Left colon (tissue), 2 donors: ENCODE results near the gene ABCA2. TPM values are rescaled to one million over a fixed set of nuclear protein-coding genes. Genes with fewer than 3 reads are reported as not detected.
A peak's percentile ranks its signal among the peaks of the same experiment; 100 is the strongest.
"Not testable (repeated sequence)": the region's sequence is repeated elsewhere in the genome, so short reads cannot be mapped to it uniquely, and the experiment has no call there.

Experiments used
- ATAC-seq: fragments of 200-7000 bp; cut with Tn5 transposase; one replicate; pipeline ENCODE4 v1.9.1; 2020; ENCODE audit warnings: mild to moderate bottlenecking, moderate library complexity
- DNase-seq, 2 donors: peaks; one replicate each; pipeline ENCODE4 v3.0.0-alpha.2; 2020
- intact Hi-C, 2 donors: fragments of 100-400 bp; cut with DNase I in 1 of 2; cut with micrococcal nuclease in 1 of 2; formaldehyde crosslinking; loops; one replicate each; pipeline versions ENCODE4 v1.11.2 to v1.14.0; 2022; cut with DNase I, micrococcal nuclease
- total RNA-seq, 2 donors: library from RNA; stranded (reverse); fragmentation: NEBNext Ultra II Directional; extraction: Animal tissue kit (Norgen Biotek cat#: 25700); gene quantifications; one replicate each; pipeline ENCODE4 v1.2.1, GENCODE V29; 2021
- donor health status: DM: no; HTN: no; CAD: no.
- donor health status: DM: yes; HTN: yes; CAD: no.

ABCA2 gene
- total RNA-seq, 2 donors from 2014 or later: 55.5 to 56.0 TPM

GRCh38 chr9:137009938-137010732, 17.9 kb downstream of the ABCA2 start:
- ATAC-seq (no peak), DNase-seq (no peak)
- intact Hi-C loops: no loop called here

GRCh38 chr9:137009217-137009616, 18.8 kb downstream of the ABCA2 start:
- DNase-seq (no peak), ATAC-seq (no peak)
- intact Hi-C loops: no loop called here

- ATAC-seq (no peak), DNase-seq (no peak)
- intact Hi-C loops: no loop called here
Measured at GRCh38 chr9:137008312-137008711, 19.7 kb downstream of the ABCA2 start.

- intact Hi-C loops: no loop called here
- ATAC-seq: no peak
- no peak for DNase-seq
Measured at GRCh38 chr9:137007816-137008270, 20.2 kb downstream of the ABCA2 start.

- DNase-seq (no peak), ATAC-seq (no peak)
- intact Hi-C loops: no loop called here
Measured at GRCh38 chr9:137007108-137007815, 20.8 kb downstream of the ABCA2 start.

- DNase-seq (no peak), ATAC-seq (peak; percentile 14)
- intact Hi-C loops: no loop called here
Measured at GRCh38 chr9:137006116-137007003, 21.7 kb downstream of the ABCA2 start.

GRCh38 chr9:137004285-137004684, 23.8 kb downstream of the ABCA2 start:
- intact Hi-C loops, ATAC-seq: not testable (repeated sequence)
- peak in 1 of 2 donors; percentile 47 for DNase-seq

- ATAC-seq (no peak), DNase-seq (no peak)
- intact Hi-C loops: no loop called here
Measured at GRCh38 chr9:137002646-137003041, 25.4 kb downstream of the ABCA2 start.

- intact Hi-C loops: no loop called here
- ATAC-seq: no peak
Measured at GRCh38 chr9:137001857-137002645, 26.0 kb downstream of the ABCA2 start.

GRCh38 chr9:137000177-137000930, 27.7 kb downstream of the ABCA2 start:
- DNase-seq: no peak
- ATAC-seq: no peak
- intact Hi-C loops: no loop called here

More at GRCh38 chr9:137001857-137002645, 26.0 kb downstream of the ABCA2 start:
- no peak for DNase-seq

- no peak for ATAC-seq
- DNase-seq: peak in 1 of 2 donors; percentile 40
Measured at GRCh38 chr9:136997830-136998234, 30.2 kb downstream of the ABCA2 start.

GRCh38 chr9:136997371-136997770, 30.7 kb downstream of the ABCA2 start:
- intact Hi-C loops: no loop called here
- DNase-seq (no peak), ATAC-seq (no peak)

More at GRCh38 chr9:136997830-136998234, 30.2 kb downstream of the ABCA2 start:
- intact Hi-C loops: no loop called here

GRCh38 chr9:136996361-136997292, 31.4 kb downstream of the ABCA2 start, which contains the start of gene CLIC3:
TSS of gene CLIC3 (minus strand) at chr9:136996568. CDS start at chr9:136996543, 25 bp downstream.
- intact Hi-C loops: no loop called here
- DNase-seq (peak; percentile 69 to 80), ATAC-seq (peak; percentile 39)

- ATAC-seq: no peak
- intact Hi-C loops: no loop called here
- peak in 1 of 2 donors; percentile 49 for DNase-seq
Measured at GRCh38 chr9:136995772-136996311, 32.2 kb downstream of the ABCA2 start.

- intact Hi-C loops: no loop called here
- DNase-seq (peak in 1 of 2 donors; percentile 40), ATAC-seq (no peak)
Measured at GRCh38 chr9:136995362-136995761, 32.7 kb downstream of the ABCA2 start.

- DNase-seq (no peak), ATAC-seq (no peak)
- intact Hi-C loops: no loop called here
Measured at GRCh38 chr9:136994888-136995230, 33.2 kb downstream of the ABCA2 start.
